Measurements from ENCODE around the gene SBSN. TPM values are rescaled to one million over a fixed set of nuclear protein-coding genes. Genes with fewer than 3 reads are reported as not detected.

Gene SBSN
- total RNA-seq, 1 donor from 2014 or later, result 0.18 TPM

- TF ChIP-seq, protein P1, sequence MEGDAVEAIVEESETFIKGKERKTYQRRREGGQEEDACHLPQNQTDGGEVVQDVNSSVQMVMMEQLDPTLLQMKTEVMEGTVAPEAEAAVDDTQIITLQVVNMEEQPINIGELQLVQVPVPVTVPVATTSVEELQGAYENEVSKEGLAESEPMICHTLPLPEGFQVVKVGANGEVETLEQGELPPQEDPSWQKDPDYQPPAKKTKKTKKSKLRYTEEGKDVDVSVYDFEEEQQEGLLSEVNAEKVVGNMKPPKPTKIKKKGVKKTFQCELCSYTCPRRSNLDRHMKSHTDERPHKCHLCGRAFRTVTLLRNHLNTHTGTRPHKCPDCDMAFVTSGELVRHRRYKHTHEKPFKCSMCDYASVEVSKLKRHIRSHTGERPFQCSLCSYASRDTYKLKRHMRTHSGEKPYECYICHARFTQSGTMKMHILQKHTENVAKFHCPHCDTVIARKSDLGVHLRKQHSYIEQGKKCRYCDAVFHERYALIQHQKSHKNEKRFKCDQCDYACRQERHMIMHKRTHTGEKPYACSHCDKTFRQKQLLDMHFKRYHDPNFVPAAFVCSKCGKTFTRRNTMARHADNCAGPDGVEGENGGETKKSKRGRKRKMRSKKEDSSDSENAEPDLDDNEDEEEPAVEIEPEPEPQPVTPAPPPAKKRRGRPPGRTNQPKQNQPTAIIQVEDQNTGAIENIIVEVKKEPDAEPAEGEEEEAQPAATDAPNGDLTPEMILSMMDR (IDR thresholded peaks at IDR 0.05; ENCODE audit: unreplicated experiment), result no peak
- Mint-ChIP-seq H3K27ac (ENCODE audit: unreplicated experiment) (no peak overlapping the region), H3K36me3 (ENCODE audit: low read depth, unreplicated experiment) (peaks cover 4% of the 10 kb centered on the region), H3K4me3 (ENCODE audit: unreplicated experiment) (no peak overlapping the region), H3K27me3 (ENCODE audit: unreplicated experiment) (peaks cover 45% of the 10 kb centered on the region), H3K9me3 (ENCODE audit: unreplicated experiment) (no peaks in the 10 kb centered on the region), H3K4me1 (ENCODE audit: unreplicated experiment) (peaks cover 3% of the 10 kb centered on the region)
- DNase-seq (ENCODE audit: low spot score), result no peak
Measured at GRCh38 chr19:35560677-35561076, 32.6 kb upstream of the SBSN start.

GRCh38 chr19:35560271-35560670 is 32.2 kb upstream of the SBSN start:
- Mint-ChIP-seq H3K27ac (ENCODE audit: unreplicated experiment) (no peak overlapping the region), H3K27me3 (ENCODE audit: unreplicated experiment) (peaks cover 41% of the 10 kb centered on the region), H3K4me1 (ENCODE audit: unreplicated experiment) (peaks cover 3% of the 10 kb centered on the region), H3K9me3 (ENCODE audit: unreplicated experiment) (no peaks in the 10 kb centered on the region), H3K36me3 (ENCODE audit: low read depth, unreplicated experiment) (peaks cover 4% of the 10 kb centered on the region), H3K4me3 (ENCODE audit: unreplicated experiment) (peak overlapping the region; percentile 21)
- TF ChIP-seq, protein P1 (IDR thresholded peaks at IDR 0.05; ENCODE audit: unreplicated experiment), result no peak
- no peak for DNase-seq (ENCODE audit: low spot score)

GRCh38 chr19:35559781-35560180 is 31.7 kb upstream of the SBSN start:
- Mint-ChIP-seq H3K9me3 (ENCODE audit: unreplicated experiment) (no peaks in the 10 kb centered on the region), H3K27me3 (ENCODE audit: unreplicated experiment) (peaks cover 41% of the 10 kb centered on the region), H3K4me1 (ENCODE audit: unreplicated experiment) (peaks cover 3% of the 10 kb centered on the region), H3K4me3 (ENCODE audit: unreplicated experiment) (peak overlapping the region; percentile 21), H3K36me3 (ENCODE audit: low read depth, unreplicated experiment) (peaks cover 4% of the 10 kb centered on the region), H3K27ac (ENCODE audit: unreplicated experiment) (no peak overlapping the region)
- TF ChIP-seq, protein P1 (IDR thresholded peaks at IDR 0.05; ENCODE audit: unreplicated experiment), result no peak
- DNase-seq (ENCODE audit: low spot score), result no peak

DNA sequence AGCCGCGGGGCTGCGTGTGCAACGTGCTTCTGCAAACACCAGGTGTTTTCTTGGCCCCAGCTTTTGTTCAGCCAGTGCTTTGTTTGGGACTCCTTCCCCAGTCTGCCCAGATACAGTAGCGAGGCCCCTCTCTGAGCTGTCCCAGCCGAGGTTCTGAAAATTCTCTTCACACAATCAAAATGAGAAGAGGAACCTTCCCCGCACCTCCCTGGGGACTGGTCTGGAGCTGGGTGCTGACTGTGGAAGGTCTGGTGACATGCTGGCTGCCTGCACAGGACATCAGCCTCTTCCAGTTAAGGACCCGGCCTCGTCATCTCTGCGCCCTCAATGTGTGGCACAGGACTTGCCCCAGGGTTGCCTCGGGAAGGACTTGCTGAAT is 31.2 kb upstream of the SBSN start:
- H3K36me3 Mint-ChIP-seq (ENCODE audit: low read depth, unreplicated experiment), result peaks cover 4% of the 10 kb centered on the region
- H3K4me3 Mint-ChIP-seq (ENCODE audit: unreplicated experiment), result no peak overlapping the region
- DNase-seq (ENCODE audit: low spot score), result no peak
- H3K9me3 Mint-ChIP-seq (ENCODE audit: unreplicated experiment), result no peaks in the 10 kb centered on the region
- TF ChIP-seq, protein P1 (IDR thresholded peaks at IDR 0.05; ENCODE audit: unreplicated experiment), result no peak
- H3K27me3 Mint-ChIP-seq (ENCODE audit: unreplicated experiment), result peaks cover 41% of the 10 kb centered on the region
- H3K4me1 Mint-ChIP-seq (ENCODE audit: unreplicated experiment), result peaks cover 3% of the 10 kb centered on the region
- no peak overlapping the region for H3K27ac Mint-ChIP-seq (ENCODE audit: unreplicated experiment)

GRCh38 chr19:35558400-35559280 is 30.5 kb upstream of the SBSN start:
- peaks cover 3% of the 10 kb centered on the region for H3K4me1 Mint-ChIP-seq (ENCODE audit: unreplicated experiment)
- H3K9me3 Mint-ChIP-seq (ENCODE audit: unreplicated experiment), result no peaks in the 10 kb centered on the region
- no peak for DNase-seq (ENCODE audit: low spot score)
- no peak overlapping the region for H3K27ac Mint-ChIP-seq (ENCODE audit: unreplicated experiment)
- H3K27me3 Mint-ChIP-seq (ENCODE audit: unreplicated experiment), result peaks cover 42% of the 10 kb centered on the region
- TF ChIP-seq, protein P1 (IDR thresholded peaks at IDR 0.05; ENCODE audit: unreplicated experiment), result no peak
- no peak overlapping the region for H3K4me3 Mint-ChIP-seq (ENCODE audit: unreplicated experiment)
- H3K36me3 Mint-ChIP-seq (ENCODE audit: low read depth, unreplicated experiment), result peaks cover 4% of the 10 kb centered on the region

All from endothelial cell (in vitro differentiated cells).